WTC11 (cell line): Measurements from ENCODE around the gene RRP1. TPM values are rescaled to one million over a fixed set of nuclear protein-coding genes. Genes with fewer than 3 reads are reported as not detected.

Source experiments
- ATAC-seq: fragments of 200-7000 bp; cut with Tn5 transposase; 2 replicates; pipeline ENCODE4 v1.10.0; 2021; ENCODE audit warnings: mild to moderate bottlenecking, moderate library complexity
- CTCF ChIA-PET: fragments of 300-600 bp; sonication (Branson Sonifier 250); formaldehyde crosslinking; loops from one replicate; lab custom pipeline; 2021; ENCODE audit warnings: antibody characterized with exemption; lab: Charles Lee
- POLR2A ChIA-PET: fragments of 350-600 bp; sonication (Branson Sonifier 250); formaldehyde crosslinking; loops from one replicate; lab custom pipeline; 2021; ENCODE audit warnings: antibody characterized with exemption; lab: Charles Lee
- DNase-seq: peaks from one replicate; pipeline ENCODE4 v3.0.0; 2021; ENCODE audit warnings: low spot score
- H3K27ac Mint-ChIP-seq: 2 replicates; pipeline ENCODE4 v1.8.0; 2021; ENCODE audit warnings: mixed read lengths
- H3K27me3 Mint-ChIP-seq: 2 replicates; pipeline ENCODE4 v1.8.0; 2021; ENCODE audit warnings: low read depth, mild to moderate bottlenecking, moderate library complexity, mixed read lengths
- H3K36me3 Mint-ChIP-seq: 2 replicates; pipeline ENCODE4 v1.8.0; 2021; ENCODE audit warnings: mixed read lengths
- H3K4me1 Mint-ChIP-seq: 2 replicates; pipeline ENCODE4 v1.8.0; 2022; ENCODE audit warnings: mixed read lengths
- H3K4me3 Mint-ChIP-seq: 2 replicates; pipeline ENCODE4 v1.8.0; 2021; ENCODE audit warnings: mild to moderate bottlenecking, moderate library complexity, mixed read lengths
- H3K9me3 Mint-ChIP-seq: 2 replicates; pipeline ENCODE4 v1.8.0; 2021; ENCODE audit warnings: mixed read lengths
- CBFB ChIP-seq: sonication (generic); formaldehyde crosslinking; IDR thresholded peaks from 2 replicates; pipeline ENCODE4 v1.8.1; 2022; ENCODE audit warnings: mild to moderate bottlenecking, low read depth, missing genetic modification reagents
- FOXK1 ChIP-seq: sonication (generic); formaldehyde crosslinking; IDR thresholded peaks from 2 replicates; pipeline ENCODE4 v1.8.0; 2022; ENCODE audit warnings: mild to moderate bottlenecking, moderate library complexity, missing genetic modification reagents
- GTF2I ChIP-seq: fragments of 250-450 bp; sonication (Bioruptor Pico); conservative IDR thresholded peaks from 2 replicates; pipeline ENCODE4 v1.4.0; 2021; ENCODE audit warnings: mild to moderate bottlenecking
- MYBL2 ChIP-seq: sonication (generic); formaldehyde crosslinking; IDR thresholded peaks from 2 replicates; pipeline ENCODE4 v1.8.1; 2023; ENCODE audit warnings: mild to moderate bottlenecking, moderate library complexity, missing genetic modification reagents
- RORB ChIP-seq: fragments of 250-450 bp; sonication (Bioruptor Pico); IDR thresholded peaks from 2 replicates; pipeline ENCODE4 v1.9.0; 2021; ENCODE audit warnings: mild to moderate bottlenecking
- SMAD4 ChIP-seq: sonication (generic); formaldehyde crosslinking; IDR thresholded peaks from 2 replicates; pipeline ENCODE4 v1.8.0; 2022; ENCODE audit warnings: mild to moderate bottlenecking, missing genetic modification reagents
- ZNF121 ChIP-seq: sonication (generic); formaldehyde crosslinking; IDR thresholded peaks from 2 replicates; pipeline ENCODE4 v1.8.0; 2023; ENCODE audit warnings: missing genetic modification reagents
- ZNF416 ChIP-seq: fragments of 250-450 bp; sonication (Bioruptor Pico); IDR thresholded peaks from 2 replicates; pipeline ENCODE4 v1.9.0; 2021; ENCODE audit warnings: mild to moderate bottlenecking, inconsistent platforms
- total RNA-seq: library from RNA; stranded (reverse); gene quantifications from 3 replicates; pipeline ENCODE4 v1.2.3, GENCODE V29; 2021
- TF ChIP-seq, protein P1 (sequence below): sonication (generic); formaldehyde crosslinking; IDR thresholded peaks from 2 replicates; pipeline ENCODE4 v1.8.0; 2022; ENCODE audit warnings: mild to moderate bottlenecking, missing genetic modification reagents
- TF ChIP-seq, protein P2 (sequence below): fragments of 200-600 bp; IDR thresholded peaks from 2 replicates; pipeline ENCODE4 v1.8.0; 2022; ENCODE audit warnings: antibody characterized with exemption
- TF ChIP-seq, protein P3 (sequence below): sonication (generic); formaldehyde crosslinking; IDR thresholded peaks from 2 replicates; pipeline ENCODE4 v1.8.1; 2022; ENCODE audit warnings: mild to moderate bottlenecking, moderate library complexity, missing genetic modification reagents
- TF ChIP-seq, protein P4 (sequence below): sonication (generic); formaldehyde crosslinking; IDR thresholded peaks from 2 replicates; pipeline ENCODE4 v1.8.0; 2023; ENCODE audit warnings: missing genetic modification reagents, mild to moderate bottlenecking, borderline replicate concordance
- TF ChIP-seq, protein P5 (sequence below): sonication (generic); formaldehyde crosslinking; IDR thresholded peaks from 2 replicates; pipeline ENCODE4 v1.8.1; 2023; ENCODE audit warnings: mild to moderate bottlenecking, moderate library complexity, missing genetic modification reagents
- TF ChIP-seq, protein P6 (sequence below): sonication (generic); formaldehyde crosslinking; IDR thresholded peaks from 2 replicates; pipeline ENCODE4 v1.8.1; 2023; ENCODE audit warnings: mild to moderate bottlenecking, missing genetic modification reagents, moderate library complexity
- TF ChIP-seq, protein P7 (sequence below): sonication (generic); formaldehyde crosslinking; IDR thresholded peaks from 2 replicates; pipeline ENCODE4 v1.8.0; 2022; ENCODE audit warnings: mild to moderate bottlenecking, missing genetic modification reagents
- TF ChIP-seq, protein P8 (sequence below): sonication (generic); formaldehyde crosslinking; IDR thresholded peaks from 2 replicates; pipeline ENCODE4 v1.8.0; 2023; ENCODE audit warnings: mild to moderate bottlenecking, missing genetic modification reagents

Gene RRP1
- total RNA-seq, 1 experiment from 2014 or later, result 53.0 TPM

DNA sequence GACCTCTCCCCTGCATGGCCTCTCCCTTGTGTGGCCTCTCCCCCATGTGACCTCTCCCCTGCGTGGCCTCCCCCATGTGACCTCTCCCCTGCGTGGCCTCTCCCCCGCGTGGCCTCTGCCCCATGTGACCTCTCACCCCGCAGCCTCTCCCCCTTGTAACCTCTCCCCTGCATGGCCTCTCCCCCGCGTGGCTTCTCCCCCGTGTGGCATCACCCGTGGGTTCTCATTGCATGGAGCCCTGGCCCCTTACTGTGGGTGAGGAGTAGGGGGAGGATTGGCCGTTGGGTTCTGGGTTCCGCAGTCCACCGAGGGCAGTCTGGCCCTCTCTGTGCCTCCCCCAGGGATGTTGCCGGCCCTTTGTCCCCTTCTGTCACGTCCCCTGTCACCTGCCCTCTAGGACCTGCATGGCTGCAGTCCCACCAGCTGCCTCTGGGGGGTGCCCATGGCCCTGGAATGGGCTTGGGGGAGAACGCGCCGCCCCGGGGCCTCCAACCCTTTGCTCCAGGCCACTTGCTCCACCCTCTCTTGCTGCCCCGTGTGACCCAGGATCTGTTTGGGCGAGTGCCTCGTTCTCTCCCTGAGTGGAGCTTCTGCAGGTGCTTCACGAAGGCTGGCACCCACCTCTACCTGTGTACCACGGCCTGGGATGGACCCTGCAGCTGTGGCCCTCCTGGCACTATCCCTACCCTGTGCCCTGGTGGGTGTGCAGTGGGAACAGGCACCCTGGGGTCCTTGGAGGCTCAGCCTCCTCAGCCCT is 21.3 kb downstream of the RRP1 start:
- no peaks in the 10 kb centered on the region for H3K27me3 Mint-ChIP-seq
- peak; percentile 77 for ATAC-seq
- H3K27ac Mint-ChIP-seq, result no peak overlapping the region
- ChIA-PET POLR2A (no interaction called here), CTCF (interaction anchor here (0.6 to 3.1 kb wide), 11 partner anchors 10 to 165 kb away, joined by 3 to 17 read pairs (median 5); partner anchors contain the start of gene RRP1)
- DNase-seq, result peak; percentile 98
- no peaks in the 10 kb centered on the region for H3K9me3 Mint-ChIP-seq
- TF ChIP-seq, protein P1, sequence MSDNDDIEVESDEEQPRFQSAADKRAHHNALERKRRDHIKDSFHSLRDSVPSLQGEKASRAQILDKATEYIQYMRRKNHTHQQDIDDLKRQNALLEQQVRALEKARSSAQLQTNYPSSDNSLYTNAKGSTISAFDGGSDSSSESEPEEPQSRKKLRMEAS (CRISPR knock-in tag), result 0 out of 2 replicates have a peak, but pooled peaks have one; percentile 33
- TF ChIP-seq FOXK1 (CRISPR knock-in tag), result no peak
- TF ChIP-seq, protein P2, sequence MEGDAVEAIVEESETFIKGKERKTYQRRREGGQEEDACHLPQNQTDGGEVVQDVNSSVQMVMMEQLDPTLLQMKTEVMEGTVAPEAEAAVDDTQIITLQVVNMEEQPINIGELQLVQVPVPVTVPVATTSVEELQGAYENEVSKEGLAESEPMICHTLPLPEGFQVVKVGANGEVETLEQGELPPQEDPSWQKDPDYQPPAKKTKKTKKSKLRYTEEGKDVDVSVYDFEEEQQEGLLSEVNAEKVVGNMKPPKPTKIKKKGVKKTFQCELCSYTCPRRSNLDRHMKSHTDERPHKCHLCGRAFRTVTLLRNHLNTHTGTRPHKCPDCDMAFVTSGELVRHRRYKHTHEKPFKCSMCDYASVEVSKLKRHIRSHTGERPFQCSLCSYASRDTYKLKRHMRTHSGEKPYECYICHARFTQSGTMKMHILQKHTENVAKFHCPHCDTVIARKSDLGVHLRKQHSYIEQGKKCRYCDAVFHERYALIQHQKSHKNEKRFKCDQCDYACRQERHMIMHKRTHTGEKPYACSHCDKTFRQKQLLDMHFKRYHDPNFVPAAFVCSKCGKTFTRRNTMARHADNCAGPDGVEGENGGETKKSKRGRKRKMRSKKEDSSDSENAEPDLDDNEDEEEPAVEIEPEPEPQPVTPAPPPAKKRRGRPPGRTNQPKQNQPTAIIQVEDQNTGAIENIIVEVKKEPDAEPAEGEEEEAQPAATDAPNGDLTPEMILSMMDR, result peak; percentile 97
- TF ChIP-seq, protein P3, sequence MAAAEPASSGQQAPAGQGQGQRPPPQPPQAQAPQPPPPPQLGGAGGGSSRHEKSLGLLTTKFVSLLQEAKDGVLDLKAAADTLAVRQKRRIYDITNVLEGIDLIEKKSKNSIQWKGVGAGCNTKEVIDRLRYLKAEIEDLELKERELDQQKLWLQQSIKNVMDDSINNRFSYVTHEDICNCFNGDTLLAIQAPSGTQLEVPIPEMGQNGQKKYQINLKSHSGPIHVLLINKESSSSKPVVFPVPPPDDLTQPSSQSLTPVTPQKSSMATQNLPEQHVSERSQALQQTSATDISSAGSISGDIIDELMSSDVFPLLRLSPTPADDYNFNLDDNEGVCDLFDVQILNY, result no peak
- TF ChIP-seq, protein P4, sequence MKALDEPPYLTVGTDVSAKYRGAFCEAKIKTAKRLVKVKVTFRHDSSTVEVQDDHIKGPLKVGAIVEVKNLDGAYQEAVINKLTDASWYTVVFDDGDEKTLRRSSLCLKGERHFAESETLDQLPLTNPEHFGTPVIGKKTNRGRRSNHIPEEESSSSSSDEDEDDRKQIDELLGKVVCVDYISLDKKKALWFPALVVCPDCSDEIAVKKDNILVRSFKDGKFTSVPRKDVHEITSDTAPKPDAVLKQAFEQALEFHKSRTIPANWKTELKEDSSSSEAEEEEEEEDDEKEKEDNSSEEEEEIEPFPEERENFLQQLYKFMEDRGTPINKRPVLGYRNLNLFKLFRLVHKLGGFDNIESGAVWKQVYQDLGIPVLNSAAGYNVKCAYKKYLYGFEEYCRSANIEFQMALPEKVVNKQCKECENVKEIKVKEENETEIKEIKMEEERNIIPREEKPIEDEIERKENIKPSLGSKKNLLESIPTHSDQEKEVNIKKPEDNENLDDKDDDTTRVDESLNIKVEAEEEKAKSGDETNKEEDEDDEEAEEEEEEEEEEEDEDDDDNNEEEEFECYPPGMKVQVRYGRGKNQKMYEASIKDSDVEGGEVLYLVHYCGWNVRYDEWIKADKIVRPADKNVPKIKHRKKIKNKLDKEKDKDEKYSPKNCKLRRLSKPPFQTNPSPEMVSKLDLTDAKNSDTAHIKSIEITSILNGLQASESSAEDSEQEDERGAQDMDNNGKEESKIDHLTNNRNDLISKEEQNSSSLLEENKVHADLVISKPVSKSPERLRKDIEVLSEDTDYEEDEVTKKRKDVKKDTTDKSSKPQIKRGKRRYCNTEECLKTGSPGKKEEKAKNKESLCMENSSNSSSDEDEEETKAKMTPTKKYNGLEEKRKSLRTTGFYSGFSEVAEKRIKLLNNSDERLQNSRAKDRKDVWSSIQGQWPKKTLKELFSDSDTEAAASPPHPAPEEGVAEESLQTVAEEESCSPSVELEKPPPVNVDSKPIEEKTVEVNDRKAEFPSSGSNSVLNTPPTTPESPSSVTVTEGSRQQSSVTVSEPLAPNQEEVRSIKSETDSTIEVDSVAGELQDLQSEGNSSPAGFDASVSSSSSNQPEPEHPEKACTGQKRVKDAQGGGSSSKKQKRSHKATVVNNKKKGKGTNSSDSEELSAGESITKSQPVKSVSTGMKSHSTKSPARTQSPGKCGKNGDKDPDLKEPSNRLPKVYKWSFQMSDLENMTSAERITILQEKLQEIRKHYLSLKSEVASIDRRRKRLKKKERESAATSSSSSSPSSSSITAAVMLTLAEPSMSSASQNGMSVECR (CRISPR knock-in tag), result no peak
- TF ChIP-seq, protein P5, sequence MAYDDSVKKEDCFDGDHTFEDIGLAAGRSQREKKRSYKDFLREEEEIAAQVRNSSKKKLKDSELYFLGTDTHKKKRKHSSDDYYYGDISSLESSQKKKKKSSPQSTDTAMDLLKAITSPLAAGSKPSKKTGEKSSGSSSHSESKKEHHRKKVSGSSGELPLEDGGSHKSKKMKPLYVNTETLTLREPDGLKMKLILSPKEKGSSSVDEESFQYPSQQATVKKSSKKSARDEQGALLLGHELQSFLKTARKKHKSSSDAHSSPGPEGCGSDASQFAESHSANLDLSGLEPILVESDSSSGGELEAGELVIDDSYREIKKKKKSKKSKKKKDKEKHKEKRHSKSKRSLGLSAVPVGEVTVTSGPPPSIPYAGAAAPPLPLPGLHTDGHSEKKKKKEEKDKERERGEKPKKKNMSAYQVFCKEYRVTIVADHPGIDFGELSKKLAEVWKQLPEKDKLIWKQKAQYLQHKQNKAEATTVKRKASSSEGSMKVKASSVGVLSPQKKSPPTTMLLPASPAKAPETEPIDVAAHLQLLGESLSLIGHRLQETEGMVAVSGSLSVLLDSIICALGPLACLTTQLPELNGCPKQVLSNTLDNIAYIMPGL (CRISPR knock-in tag), result 0 out of 2 replicates have a peak, but pooled peaks have one; percentile 42
- no peak for TF ChIP-seq MYBL2 (CRISPR knock-in tag)
- TF ChIP-seq, protein P6, sequence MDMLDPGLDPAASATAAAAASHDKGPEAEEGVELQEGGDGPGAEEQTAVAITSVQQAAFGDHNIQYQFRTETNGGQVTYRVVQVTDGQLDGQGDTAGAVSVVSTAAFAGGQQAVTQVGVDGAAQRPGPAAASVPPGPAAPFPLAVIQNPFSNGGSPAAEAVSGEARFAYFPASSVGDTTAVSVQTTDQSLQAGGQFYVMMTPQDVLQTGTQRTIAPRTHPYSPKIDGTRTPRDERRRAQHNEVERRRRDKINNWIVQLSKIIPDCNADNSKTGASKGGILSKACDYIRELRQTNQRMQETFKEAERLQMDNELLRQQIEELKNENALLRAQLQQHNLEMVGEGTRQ (CRISPR knock-in tag), result no peak; the same call in 1 of the 2 replicates
- no peaks in the 10 kb centered on the region for H3K36me3 Mint-ChIP-seq
- H3K4me1 Mint-ChIP-seq, result peaks cover 22% of the 10 kb centered on the region
- no peak overlapping the region for H3K4me3 Mint-ChIP-seq

DNA sequence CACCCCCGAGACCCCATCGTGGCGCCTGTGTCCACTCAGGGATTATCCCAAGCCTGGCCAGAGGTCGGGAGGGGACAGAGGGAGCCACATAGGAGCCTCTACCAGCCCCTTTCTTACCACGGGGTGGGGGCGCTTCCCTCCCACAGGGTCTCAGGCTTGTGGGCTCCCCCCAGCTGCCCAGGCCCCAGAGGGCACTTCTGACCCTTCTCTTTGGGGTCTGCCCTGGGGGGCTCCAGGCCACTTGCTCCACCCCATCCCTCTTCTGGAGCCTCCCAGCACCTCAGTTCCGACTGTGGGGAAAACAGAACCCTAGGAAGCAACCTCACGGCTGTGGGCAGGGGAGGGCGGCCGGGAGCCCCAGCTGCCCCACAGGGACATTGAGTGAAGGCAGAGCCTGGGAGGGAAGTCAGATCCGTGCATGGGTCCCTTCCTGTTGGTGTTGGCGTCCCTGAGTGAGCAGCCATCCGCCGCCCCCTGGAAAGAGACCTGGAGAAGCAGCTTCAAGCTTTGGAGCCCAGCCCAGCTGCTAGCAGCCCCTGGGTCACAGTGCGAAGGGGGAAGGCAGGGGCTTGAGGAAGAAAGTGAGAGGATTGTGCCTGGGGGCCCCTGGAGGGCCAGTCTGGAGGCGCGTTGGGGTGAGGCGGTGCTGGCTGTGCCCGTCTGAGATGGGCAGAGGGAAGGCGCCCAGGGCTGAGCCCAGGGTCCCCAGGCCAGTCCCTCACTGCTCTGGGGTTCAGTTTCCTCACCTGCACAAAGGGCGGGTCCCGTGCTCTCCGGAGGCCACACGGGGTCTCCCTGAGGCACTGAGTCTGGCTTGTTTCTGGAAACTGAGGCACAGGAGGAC is 22.1 kb downstream of the RRP1 start:
- Mint-ChIP-seq H3K27me3 (no peaks in the 10 kb centered on the region), H3K36me3 (no peaks in the 10 kb centered on the region), H3K27ac (no peak overlapping the region), H3K9me3 (no peaks in the 10 kb centered on the region), H3K4me1 (peaks cover 22% of the 10 kb centered on the region), H3K4me3 (no peak overlapping the region)
- no peak for DNase-seq
- ChIA-PET POLR2A (no interaction called here), CTCF (interaction anchor here (0.8 to 2.2 kb wide), 8 partner anchors 11 to 164 kb away, joined by 3 to 10 read pairs (median 7); no protein-coding TSS in a partner anchor)
- no peak for ATAC-seq
- TF ChIP-seq SMAD4 (CRISPR knock-in tag), result no peak
- no peak for TF ChIP-seq ZNF121 (CRISPR knock-in tag)
- TF ChIP-seq, protein P7, sequence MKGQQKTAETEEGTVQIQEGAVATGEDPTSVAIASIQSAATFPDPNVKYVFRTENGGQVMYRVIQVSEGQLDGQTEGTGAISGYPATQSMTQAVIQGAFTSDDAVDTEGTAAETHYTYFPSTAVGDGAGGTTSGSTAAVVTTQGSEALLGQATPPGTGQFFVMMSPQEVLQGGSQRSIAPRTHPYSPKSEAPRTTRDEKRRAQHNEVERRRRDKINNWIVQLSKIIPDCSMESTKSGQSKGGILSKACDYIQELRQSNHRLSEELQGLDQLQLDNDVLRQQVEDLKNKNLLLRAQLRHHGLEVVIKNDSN (CRISPR knock-in tag), result no peak
- TF ChIP-seq CBFB, result no peak
- no peak for TF ChIP-seq RORB
- no peak for TF ChIP-seq ZNF416 (CRISPR knock-in tag)
- TF ChIP-seq, protein P8, sequence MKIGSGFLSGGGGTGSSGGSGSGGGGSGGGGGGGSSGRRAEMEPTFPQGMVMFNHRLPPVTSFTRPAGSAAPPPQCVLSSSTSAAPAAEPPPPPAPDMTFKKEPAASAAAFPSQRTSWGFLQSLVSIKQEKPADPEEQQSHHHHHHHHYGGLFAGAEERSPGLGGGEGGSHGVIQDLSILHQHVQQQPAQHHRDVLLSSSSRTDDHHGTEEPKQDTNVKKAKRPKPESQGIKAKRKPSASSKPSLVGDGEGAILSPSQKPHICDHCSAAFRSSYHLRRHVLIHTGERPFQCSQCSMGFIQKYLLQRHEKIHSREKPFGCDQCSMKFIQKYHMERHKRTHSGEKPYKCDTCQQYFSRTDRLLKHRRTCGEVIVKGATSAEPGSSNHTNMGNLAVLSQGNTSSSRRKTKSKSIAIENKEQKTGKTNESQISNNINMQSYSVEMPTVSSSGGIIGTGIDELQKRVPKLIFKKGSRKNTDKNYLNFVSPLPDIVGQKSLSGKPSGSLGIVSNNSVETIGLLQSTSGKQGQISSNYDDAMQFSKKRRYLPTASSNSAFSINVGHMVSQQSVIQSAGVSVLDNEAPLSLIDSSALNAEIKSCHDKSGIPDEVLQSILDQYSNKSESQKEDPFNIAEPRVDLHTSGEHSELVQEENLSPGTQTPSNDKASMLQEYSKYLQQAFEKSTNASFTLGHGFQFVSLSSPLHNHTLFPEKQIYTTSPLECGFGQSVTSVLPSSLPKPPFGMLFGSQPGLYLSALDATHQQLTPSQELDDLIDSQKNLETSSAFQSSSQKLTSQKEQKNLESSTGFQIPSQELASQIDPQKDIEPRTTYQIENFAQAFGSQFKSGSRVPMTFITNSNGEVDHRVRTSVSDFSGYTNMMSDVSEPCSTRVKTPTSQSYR (CRISPR knock-in tag), result no peak
- TF ChIP-seq GTF2I (CRISPR knock-in tag), result no peak
